Left renal pelvis (tissue), 4 donors: ENCODE measurements around the gene GATA2. TPM values are rescaled to one million over a fixed set of nuclear protein-coding genes. Genes with fewer than 3 reads are reported as not detected.

Experiments
- DNase-seq, 4 donors: peaks; one replicate each; pipeline ENCODE4 v3.0.0-alpha.2; 2013; ENCODE audit warnings: low read depth in 4 of 4, low spot score in 3 of 4
- polyA plus RNA-seq, 4 donors: library from polyadenylated mRNA; unstranded; fragments of 120-200 nt; gene quantifications; one replicate each; pipeline ENCODE4 v1.2.1, GENCODE V29; 2013; ENCODE audit not compliant: insufficient read length in 4 of 4

Gene GATA2
- polyA plus RNA-seq, 4 donors = 3.3 to 58.4 (median 42.6) TPM

DNA sequence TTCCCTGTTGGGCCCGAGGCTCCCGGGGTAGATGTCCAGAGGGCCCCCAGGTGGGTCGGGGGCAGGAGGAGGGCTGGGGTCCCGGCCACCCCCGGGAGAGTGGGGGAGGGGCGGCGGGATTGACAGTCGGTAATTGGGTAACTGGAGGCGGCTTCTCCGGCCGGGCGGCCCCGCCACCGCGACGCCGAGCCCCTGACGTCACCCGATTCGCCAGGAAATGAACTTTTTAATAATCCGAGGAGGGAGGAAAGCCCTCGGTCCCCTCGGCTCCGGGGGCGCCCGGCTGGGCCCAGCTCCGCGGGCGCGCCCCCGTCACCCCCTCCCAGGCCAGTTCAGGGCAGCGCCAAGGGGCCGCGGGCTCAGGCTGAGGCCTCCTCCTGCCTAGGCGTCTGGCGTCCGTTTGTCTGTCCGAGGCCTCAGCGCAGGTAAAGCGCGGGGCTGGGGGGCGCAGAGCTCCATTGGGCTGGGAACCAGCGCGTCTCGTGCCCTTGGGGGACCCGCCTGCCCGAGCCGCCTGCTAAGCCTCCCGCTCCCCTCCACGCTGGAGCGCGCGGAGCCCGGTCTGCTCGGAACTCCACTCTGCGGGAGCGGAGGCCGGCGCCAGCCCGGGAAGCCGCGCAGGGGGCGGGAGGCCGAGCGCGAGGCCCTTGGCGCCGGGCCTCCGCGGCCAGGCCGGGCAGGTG lies 3.9 kb downstream of the GATA2 start:
- no peak for DNase-seq

GRCh38 chr3:128488636-128488990 lies 4.4 kb downstream of the GATA2 start:
- no peak for DNase-seq

GRCh38 chr3:128487813-128488635 lies 5.0 kb downstream of the GATA2 start:
- peak in 1 of 4 donors; percentile 81 for DNase-seq

- no peak for DNase-seq
These were observed 5.5 kb downstream of the GATA2 start for GRCh38 chr3:128487538-128487812.

GRCh38 chr3:128486681-128487537 lies 6.1 kb downstream of the GATA2 start:
- no peak for DNase-seq

DNA sequence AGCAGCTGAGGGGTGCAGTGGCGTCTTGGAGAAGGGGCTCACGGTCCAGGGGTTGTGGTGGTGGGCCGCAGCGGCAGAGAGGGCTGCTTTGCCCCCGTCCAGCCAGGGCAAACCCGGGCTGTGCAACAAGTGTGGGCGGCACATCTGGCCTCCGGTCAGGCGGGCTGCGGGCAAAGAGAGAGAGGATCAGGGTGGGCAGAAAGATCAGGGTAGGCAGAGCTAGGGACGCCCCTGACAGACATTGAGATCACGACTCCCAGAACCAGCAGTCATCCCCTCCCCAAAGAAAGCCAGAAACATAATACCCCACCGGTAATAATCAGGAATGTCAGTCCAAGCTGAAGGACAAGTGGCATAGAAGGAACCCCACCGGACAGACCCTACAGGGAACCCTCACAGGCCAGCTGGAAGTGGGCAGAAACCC lies 6.8 kb downstream of the GATA2 start:
- no peak for DNase-seq

GRCh38 chr3:128485282-128486204 lies 7.5 kb downstream of the GATA2 start:
- DNase-seq = no peak

DNA sequence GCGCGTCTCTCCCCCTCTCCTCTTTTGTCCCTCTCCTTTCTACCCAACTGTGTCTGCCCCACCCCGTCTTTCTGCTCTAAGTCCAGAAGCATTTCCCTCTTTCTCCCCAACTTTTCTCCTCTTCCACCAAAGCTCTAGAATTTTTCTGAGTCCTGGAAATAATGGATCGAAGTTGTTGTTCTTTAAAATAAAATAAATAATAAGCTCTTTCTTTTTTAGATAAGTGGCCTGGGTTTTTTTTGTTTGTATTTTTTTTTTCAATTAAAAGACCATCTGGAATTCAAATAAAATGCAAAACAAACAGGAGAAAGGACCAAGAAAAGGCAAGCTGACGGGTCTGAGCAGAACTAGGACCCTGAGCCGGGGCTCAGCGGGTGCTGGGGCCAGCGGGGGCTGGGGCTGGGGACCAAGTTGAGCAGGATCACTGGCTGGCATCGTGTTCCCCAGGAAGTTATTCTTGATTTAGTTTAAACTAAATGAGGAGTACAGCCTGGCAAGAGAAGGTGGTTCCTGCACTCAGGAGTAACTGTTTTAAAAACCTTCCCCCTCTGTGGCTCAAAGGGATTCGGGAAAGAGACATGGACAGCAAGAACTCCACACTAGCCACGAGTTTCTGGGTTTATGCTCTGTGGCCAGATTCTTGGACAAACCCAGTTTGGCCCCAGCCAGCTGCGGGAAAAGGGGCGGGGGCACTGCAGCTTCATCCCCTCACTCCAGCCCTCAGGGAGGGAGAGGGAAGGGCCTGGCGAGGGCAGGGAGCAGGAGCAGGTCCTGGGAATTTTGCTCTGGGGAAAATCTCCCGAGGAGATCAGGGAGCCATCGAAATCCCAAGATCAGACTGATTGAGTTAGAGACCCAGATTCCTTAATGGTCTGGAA lies 8.4 kb downstream of the GATA2 start:
- no peak for DNase-seq

DNA sequence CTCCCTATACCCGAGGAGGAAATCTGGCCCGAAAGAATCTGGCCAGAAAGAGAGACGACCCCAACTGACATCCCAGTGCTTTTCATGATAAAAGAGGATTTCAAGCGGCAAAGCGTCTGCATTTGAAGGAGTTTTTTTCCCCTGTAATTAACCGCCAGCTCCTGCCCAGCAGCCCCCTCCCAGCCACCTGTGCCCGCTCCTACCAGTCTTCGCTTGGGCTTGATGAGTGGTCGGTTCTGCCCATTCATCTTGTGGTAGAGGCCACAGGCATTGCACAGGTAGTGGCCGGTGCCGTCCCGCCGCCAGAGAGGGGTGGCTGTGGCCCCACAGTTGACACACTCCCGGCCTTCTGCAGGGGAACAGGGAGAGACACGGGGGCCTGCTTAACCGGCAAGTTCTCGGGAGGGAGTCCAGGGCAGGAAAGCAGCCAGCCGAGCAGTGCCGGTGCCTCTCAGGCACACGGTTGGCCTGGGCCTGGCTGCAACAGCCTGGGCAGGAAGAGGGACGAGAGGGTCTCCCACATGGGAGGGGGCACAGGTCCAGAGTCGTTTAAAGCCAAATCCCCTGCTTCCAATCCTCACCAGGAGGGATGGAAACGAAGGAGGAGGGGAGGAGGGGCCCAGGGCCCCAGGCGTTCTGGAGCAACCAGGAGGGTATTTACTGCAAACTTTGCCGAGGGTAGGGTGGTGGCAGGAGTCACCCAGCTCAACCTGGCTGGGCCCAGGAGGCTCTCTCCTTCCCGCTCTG lies 9.2 kb downstream of the GATA2 start:
- DNase-seq = no peak

- DNase-seq = no peak
These were observed 10.0 kb downstream of the GATA2 start for GRCh38 chr3:128482666-128483656.

GRCh38 chr3:128482175-128482574 lies 10.8 kb downstream of the GATA2 start:
- no peak for DNase-seq

GRCh38 chr3:128481438-128481942 lies 11.5 kb downstream of the GATA2 start:
- no peak for DNase-seq

- no peak for DNase-seq
These were observed 12.1 kb downstream of the GATA2 start for GRCh38 chr3:128480717-128481437.

- DNase-seq = no peak
These were observed 12.7 kb downstream of the GATA2 start for GRCh38 chr3:128480278-128480677.

DNA sequence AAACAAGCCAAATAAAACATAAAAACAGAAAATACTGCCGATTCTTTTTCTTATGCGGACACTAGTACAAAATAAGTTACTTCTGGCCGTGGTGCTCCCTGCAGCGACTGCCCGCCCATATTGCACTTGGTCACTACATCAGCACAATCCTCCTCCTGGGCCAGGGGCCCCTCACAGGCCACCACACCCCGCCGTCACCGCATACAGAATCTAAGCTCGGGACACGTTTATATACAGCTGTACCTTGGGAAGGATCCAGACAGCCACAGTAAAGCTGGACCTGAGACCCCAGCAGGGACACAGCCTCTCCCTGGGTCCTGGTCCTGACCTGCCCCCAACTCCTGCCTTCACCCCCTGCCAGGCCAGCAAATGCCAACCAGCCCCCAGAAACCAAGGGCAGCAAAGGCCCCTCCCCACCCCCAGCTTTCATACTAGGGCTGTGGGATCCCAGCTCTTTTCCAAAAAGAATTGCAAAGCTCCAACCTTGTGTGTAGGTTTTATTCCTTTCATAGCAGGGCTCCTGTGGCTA lies 13.4 kb downstream of the GATA2 start:
- no peak for DNase-seq
